Body of pancreas (tissue), 4 donors: ENCODE measurements around the gene CLDN6.

ENCODE experiments used
- CTCF ChIP-seq, 7 experiments: fragments of 450-650 bp in 4 of 7; fragments of 200-600 bp in 3 of 7; sonication (generic) in 3 of 7; IDR thresholded peaks; one replicate each; pipeline ENCODE4 v1.5.1; 2016 to 2019; ENCODE audit warnings: antibody characterized with exemption in 7 of 7
- POLR2A ChIP-seq, 3 donors: fragments of 450-650 bp; IDR thresholded peaks; one replicate each; pipeline ENCODE4 v1.6.1; 2016; ENCODE audit warnings: antibody characterized with exemption in 3 of 3, mild to moderate bottlenecking in 2 of 3

- no peak for TF ChIP-seq CTCF (IDR thresholded peaks at IDR 0.05)
- TF ChIP-seq POLR2A (IDR thresholded peaks at IDR 0.05): no peak
Observed at GRCh38 chr16:2968368-2968737, 49.6 kb downstream of the CLDN6 start.
